IMR-90 (cell line): ENCODE results near the gene HECW1. TPM values are rescaled to one million over a fixed set of nuclear protein-coding genes. Genes with fewer than 3 reads are reported as not detected.

Experiments used
- ATAC-seq: fragments of 200-7000 bp; cut with Tn5 transposase; 2 replicates; pipeline ENCODE4 v1.9.1; 2020; ENCODE audit warnings: low read depth, mild to moderate bottlenecking, moderate library complexity
- BruUV-seq: library from RNA; stranded (reverse); fragments of 400-500 nt; replicated peaks from 2 replicates; lab custom pipeline; 2021; lab: Mats Ljungman, UMichigan
- CTCF ChIA-PET: fragments of 300-600 bp; formaldehyde crosslinking; extraction: SDS; loops from one replicate; lab custom pipeline; 2021; ENCODE audit warnings: antibody characterized with exemption; lab: Yijun Ruan, JAX
- POLR2A ChIA-PET: fragments of 300-600 bp; sonication (Branson Sonifier 250); formaldehyde crosslinking; loops from one replicate; lab custom pipeline; 2022; ENCODE audit warnings: antibody characterized with exemption; ENCODE audit not compliant: unreplicated experiment; lab: Charles Lee
- DNase-seq: peaks from one replicate; pipeline ENCODE4 v3.0.0; 2013
- H2AFZ ChIP-seq: replicated peaks from 2 replicates; pipeline ENCODE3; 2013; ENCODE audit warnings: low read length, mild to moderate bottlenecking; ENCODE audit not compliant: poor library complexity
- H2AK5ac ChIP-seq: 2 replicates; pipeline ENCODE4 v1.6.1; 2013; ENCODE audit warnings: low read depth, low read length, inconsistent platforms
- H2AK9ac ChIP-seq: replicated peaks from 2 replicates; pipeline ENCODE3; 2013; ENCODE audit warnings: mild to moderate bottlenecking, low read depth, low read length, moderate library complexity; ENCODE audit not compliant: poor library complexity
- H2BK120ac ChIP-seq: 2 replicates; pipeline ENCODE4 v1.6.1; 2013; ENCODE audit warnings: low read depth, low read length, inconsistent platforms
- H2BK15ac ChIP-seq: 3 replicates; pipeline ENCODE4 v1.6.1; 2013; ENCODE audit warnings: low read depth, low read length, inconsistent platforms
- H2BK20ac ChIP-seq: 2 replicates; pipeline ENCODE4 v1.6.1; 2013; ENCODE audit warnings: low read depth, mild to moderate bottlenecking, inconsistent platforms, low read length, moderate library complexity
- H2BK5ac ChIP-seq: 2 replicates; pipeline ENCODE4 v1.6.1; 2013; ENCODE audit warnings: mild to moderate bottlenecking, low read depth, low read length, inconsistent platforms; ENCODE audit not compliant: poor library complexity, severe bottlenecking
- H3K14ac ChIP-seq: replicated peaks from 2 replicates; pipeline ENCODE4 v1.6.1; 2013; ENCODE audit warnings: low read depth, low read length, inconsistent platforms
- H3K18ac ChIP-seq: 2 replicates; pipeline ENCODE4 v1.6.1; 2013; ENCODE audit warnings: low read depth, low read length, control low read depth
- H3K23ac ChIP-seq: 2 replicates; pipeline ENCODE4 v1.6.1; 2013; ENCODE audit warnings: low read depth, low read length, inconsistent platforms
- H3K27ac ChIP-seq: 2 replicates; pipeline ENCODE4 v1.5.1; 2013; ENCODE audit warnings: mild to moderate bottlenecking, control low read depth, low read length; ENCODE audit not compliant: insufficient read depth
- H3K27me3 ChIP-seq: 2 replicates; pipeline ENCODE4 v1.6.1; 2013; ENCODE audit warnings: low read length; ENCODE audit not compliant: control insufficient read depth, insufficient read depth
- H3K36me3 ChIP-seq: 2 replicates; pipeline ENCODE4 v1.6.1; 2013; ENCODE audit warnings: low read length, mixed read lengths; ENCODE audit not compliant: control insufficient read depth, insufficient read depth
- H3K4ac ChIP-seq: 2 replicates; pipeline ENCODE4 v1.6.1; 2013; ENCODE audit warnings: low read depth, low read length, inconsistent platforms
- H3K4me1 ChIP-seq: 2 replicates; pipeline ENCODE4 v1.6.1; 2013; ENCODE audit warnings: low read length, mixed read lengths; ENCODE audit not compliant: control insufficient read depth, insufficient read depth
- H3K4me2 ChIP-seq: 2 replicates; pipeline ENCODE4 v1.6.1; 2013; ENCODE audit warnings: low read depth, mild to moderate bottlenecking, control low read depth, low read length, moderate library complexity
- H3K4me3 ChIP-seq: 2 replicates; pipeline ENCODE4 v1.5.1; 2013; ENCODE audit warnings: low read depth, mild to moderate bottlenecking, control low read depth, low read length, moderate library complexity; ENCODE audit not compliant: insufficient read depth
- H3K56ac ChIP-seq: 2 replicates; pipeline ENCODE4 v1.6.1; 2013; ENCODE audit warnings: low read length, inconsistent platforms; ENCODE audit not compliant: insufficient read depth; ENCODE audit errors: extremely low read depth
- H3K79me1 ChIP-seq, 2 experiments: 2 replicates each; pipeline ENCODE4 v1.6.1; 2013; ENCODE audit warnings: low read length in 2 of 2, inconsistent platforms in 1 of 2, low read depth in 1 of 2
- H3K9ac ChIP-seq: 2 replicates; pipeline ENCODE4 v1.6.1; 2013; ENCODE audit warnings: low read depth, low read length, control low read depth
- H3K9me1 ChIP-seq: 2 replicates; pipeline ENCODE4 v1.6.1; 2013; ENCODE audit warnings: low read length, inconsistent platforms; ENCODE audit not compliant: insufficient read depth
- H3K9me3 ChIP-seq: 2 replicates; pipeline ENCODE4 v1.6.1; 2013; ENCODE audit warnings: low read length; ENCODE audit not compliant: control insufficient read depth, insufficient read depth
- H4K20me1 ChIP-seq: 2 replicates; pipeline ENCODE4 v1.6.1; 2013; ENCODE audit warnings: low read length, inconsistent platforms; ENCODE audit not compliant: insufficient read depth
- H4K5ac ChIP-seq: 2 replicates; pipeline ENCODE4 v1.6.1; 2013; ENCODE audit warnings: mild to moderate bottlenecking, low read depth, low read length, control low read depth
- H4K8ac ChIP-seq, 2 experiments: 2 replicates each; pipeline ENCODE4 v1.6.1; 2013; ENCODE audit warnings: low read depth in 2 of 2, low read length in 2 of 2, control low read depth in 1 of 2, inconsistent platforms in 1 of 2
- H4K91ac ChIP-seq: 2 replicates; pipeline ENCODE4 v1.6.1; 2013; ENCODE audit warnings: low read depth, low read length, inconsistent platforms; ENCODE audit not compliant: insufficient read depth
- BHLHE40 ChIP-seq: fragments of 150-350 bp; IDR thresholded peaks from 2 replicates; pipeline ENCODE4 v1.6.1; 2016; ENCODE audit warnings: mild to moderate bottlenecking, low read depth, low read length
- CEBPB ChIP-seq: IDR thresholded peaks from 2 replicates; pipeline ENCODE4 v1.6.1; 2012; ENCODE audit warnings: low read depth, low read length, improper control_type of control experiment
- CHD1 ChIP-seq: IDR thresholded peaks from 2 replicates; pipeline ENCODE4 v1.6.1; 2012; ENCODE audit warnings: low read depth, low read length, improper control_type of control experiment
- ELK1 ChIP-seq: fragments of 150-350 bp; IDR thresholded peaks from 2 replicates; pipeline ENCODE4 v1.6.1; 2016; ENCODE audit warnings: low read depth, mild to moderate bottlenecking, low read length, moderate library complexity, borderline replicate concordance
- FOS ChIP-seq: fragments of 150-350 bp; IDR thresholded peaks from 2 replicates; pipeline ENCODE4 v1.6.1; 2016; ENCODE audit warnings: low read depth, low read length
- MAFK ChIP-seq: IDR thresholded peaks from 2 replicates; pipeline ENCODE4 v1.6.1; 2012; ENCODE audit warnings: low read depth, low read length, improper control_type of control experiment
- MAZ ChIP-seq: IDR thresholded peaks from 2 replicates; pipeline ENCODE4 v1.6.1; 2012; ENCODE audit warnings: low read depth, mild to moderate bottlenecking, low read length, improper control_type of control experiment, moderate library complexity, borderline replicate concordance
- MXI1 ChIP-seq: IDR thresholded peaks from 2 replicates; pipeline ENCODE4 v1.6.1; 2012; ENCODE audit warnings: low read depth, mild to moderate bottlenecking, low read length, moderate library complexity, borderline replicate concordance
- NFE2L2 ChIP-seq: fragments of 150-350 bp; IDR thresholded peaks from 2 replicates; pipeline ENCODE4 v1.6.1; 2016; ENCODE audit warnings: low read depth, mild to moderate bottlenecking, low read length
- POLR2A ChIP-seq: IDR thresholded peaks from 2 replicates; pipeline ENCODE4 v1.6.1; 2012; ENCODE audit warnings: mild to moderate bottlenecking, low read depth, low read length
- RAD21 ChIP-seq: IDR thresholded peaks from 2 replicates; pipeline ENCODE4 v1.6.1; 2012; ENCODE audit warnings: low read length, improper control_type of control experiment
- RCOR1 ChIP-seq: IDR thresholded peaks from 2 replicates; pipeline ENCODE4 v1.6.1; 2012; ENCODE audit warnings: mild to moderate bottlenecking, low read length, improper control_type of control experiment; ENCODE audit not compliant: insufficient replicate concordance
- RFX5 ChIP-seq: IDR thresholded peaks from 2 replicates; pipeline ENCODE4 v1.8.0; 2012; ENCODE audit warnings: low read depth, mild to moderate bottlenecking, low read length, moderate library complexity
- SMC3 ChIP-seq: fragments of 150-350 bp; IDR thresholded peaks from 2 replicates; pipeline ENCODE4 v1.6.1; 2016; ENCODE audit warnings: low read depth, mild to moderate bottlenecking, antibody characterized with exemption, low read length, moderate library complexity
- USF2 ChIP-seq: fragments of 150-350 bp; IDR thresholded peaks from 2 replicates; pipeline ENCODE4 v1.6.1; 2017; ENCODE audit warnings: mild to moderate bottlenecking, antibody characterized with exemption, low read length, low read depth
- WGBS, 2 experiments: methylation state at CpG; one replicate each; pipeline versions ENCODE4 v1.1.5 to v1.1.7; 2013; ENCODE audit warnings: missing lambda C conversion rate in 2 of 2; ENCODE audit not compliant: insufficient read length in 1 of 2; ENCODE audit errors: extremely low coverage in 2 of 2; 5-methylcytosine and 5-hydroxymethylcytosine counted together
- dilution Hi-C: fragments of 300-500 bp; cut with HindIII; formaldehyde crosslinking; loops from one replicate; pipeline ENCODE4 v1.14.3; 2018; ENCODE audit warnings: low sequenced_read_pairs; ENCODE audit not compliant: unreplicated experiment
- in situ Hi-C: fragments of 300-500 bp; cut with MboI; formaldehyde crosslinking; loops from 3 replicates; pipeline ENCODE4 v1.14.3; 2019; ENCODE audit warnings: low sequenced_read_pairs, inconsistent platforms, mixed read lengths
- intact Hi-C: fragments of 100-400 bp; cut with micrococcal nuclease; formaldehyde crosslinking; loops from 2 replicates; pipeline ENCODE4 v1.10.0; 2022
- polyA plus RNA-seq, 3 experiments: library from polyadenylated mRNA; depleted of rRNA; stranded (reverse); fragments of >200 nt; gene quantifications; 2 replicates each; pipeline ENCODE4 v1.2.3, GENCODE V29; 2012; ENCODE audit warnings: low replicate concordance in 1 of 3
- total RNA-seq: library from RNA; depleted of rRNA; stranded (reverse); fragments of >200 nt; gene quantifications from 2 replicates; pipeline ENCODE4 v1.2.3, GENCODE V29; 2012
- TF ChIP-seq, protein P1 (sequence below): conservative IDR thresholded peaks from 2 replicates; pipeline ENCODE4 v1.5.1; 2012; ENCODE audit warnings: mild to moderate bottlenecking, low read depth, low read length, improper control_type of control experiment

Gene HECW1
- total and polyA plus RNA-seq, 2 of the 4 experiments (the other 2 are of a cell fraction), result 0.56 to 1.3 TPM

- dilution Hi-C loops, result no loop called here
- Histone ChIP-seq H2BK15ac (no peak overlapping the region), H2BK120ac (no peak overlapping the region), H3K79me1 (no peaks in the 10 kb centered on the region), H3K27ac (no peak overlapping the region), H3K4ac (no peak overlapping the region), H2BK20ac (no peak overlapping the region), H3K36me3 (no peaks in the 10 kb centered on the region), H2AK5ac (no peak overlapping the region), H2AFZ (peak overlapping the region; percentile 25), H3K56ac (no peak overlapping the region), H3K4me3 (no peak overlapping the region), H3K14ac (no peak overlapping the region), H2BK5ac (no peak overlapping the region), H4K20me1 (no peaks in the 10 kb centered on the region), H3K9me3 (no peaks in the 10 kb centered on the region), H4K5ac (no peak overlapping the region), H3K9ac (no peak overlapping the region), H3K18ac (no peak overlapping the region), H2AK9ac (no peak overlapping the region), H3K9me1 (no peaks in the 10 kb centered on the region), H4K91ac (no peak overlapping the region), H3K27me3 (peaks cover 6% of the 10 kb centered on the region), H4K8ac (no peak overlapping the region), H3K23ac (no peak overlapping the region), H3K4me2 (no peak overlapping the region), H3K4me1 (peaks cover 3% of the 10 kb centered on the region; the same call in 1 of the 2 replicates)
- in situ Hi-C loops, result no loop called here
- intact Hi-C loops, result no loop called here
- WGBS, 2 experiments, result no CpG with 5 or more reads among the region's 10 CpGs
- ATAC-seq (peak; percentile 56), DNase-seq (peak; percentile 49)
- no peak for TF ChIP-seq SMC3
- TF ChIP-seq ELK1, result no peak
- TF ChIP-seq FOS, result no peak
- no peak for TF ChIP-seq MXI1
- TF ChIP-seq MAZ, result no peak
- no peak for TF ChIP-seq POLR2A
- no peak for TF ChIP-seq CHD1
- no peak for TF ChIP-seq CEBPB
- TF ChIP-seq USF2, result no peak
- no peak for TF ChIP-seq BHLHE40
- no peak for TF ChIP-seq NFE2L2
- no peak for TF ChIP-seq MAFK
- TF ChIP-seq, protein P1, sequence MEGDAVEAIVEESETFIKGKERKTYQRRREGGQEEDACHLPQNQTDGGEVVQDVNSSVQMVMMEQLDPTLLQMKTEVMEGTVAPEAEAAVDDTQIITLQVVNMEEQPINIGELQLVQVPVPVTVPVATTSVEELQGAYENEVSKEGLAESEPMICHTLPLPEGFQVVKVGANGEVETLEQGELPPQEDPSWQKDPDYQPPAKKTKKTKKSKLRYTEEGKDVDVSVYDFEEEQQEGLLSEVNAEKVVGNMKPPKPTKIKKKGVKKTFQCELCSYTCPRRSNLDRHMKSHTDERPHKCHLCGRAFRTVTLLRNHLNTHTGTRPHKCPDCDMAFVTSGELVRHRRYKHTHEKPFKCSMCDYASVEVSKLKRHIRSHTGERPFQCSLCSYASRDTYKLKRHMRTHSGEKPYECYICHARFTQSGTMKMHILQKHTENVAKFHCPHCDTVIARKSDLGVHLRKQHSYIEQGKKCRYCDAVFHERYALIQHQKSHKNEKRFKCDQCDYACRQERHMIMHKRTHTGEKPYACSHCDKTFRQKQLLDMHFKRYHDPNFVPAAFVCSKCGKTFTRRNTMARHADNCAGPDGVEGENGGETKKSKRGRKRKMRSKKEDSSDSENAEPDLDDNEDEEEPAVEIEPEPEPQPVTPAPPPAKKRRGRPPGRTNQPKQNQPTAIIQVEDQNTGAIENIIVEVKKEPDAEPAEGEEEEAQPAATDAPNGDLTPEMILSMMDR, result no peak
- TF ChIP-seq RCOR1, result no peak
- TF ChIP-seq RAD21, result no peak
- no peak for TF ChIP-seq RFX5
- ChIA-PET POLR2A (interaction anchor here (0.5 kb wide), 1 partner anchor 427 kb away, joined by 4 read pairs; the partner anchor contains the start of gene COA1), CTCF (no interaction called here)
- BruUV-seq, result no TSS peak
These were observed 189.8 kb downstream of the HECW1 start for GRCh38 chr7:43302211-43302711.
